Measurements from ENCODE around the gene ATE1.
"Not testable (repeated sequence)": the region's sequence is repeated elsewhere in the genome, so short reads cannot be mapped to it uniquely, and the experiment has no call there.

ATE1 gene

GRCh38 chr10:121765204-121765603 lies 162.6 kb downstream of the ATE1 start:
- no peak overlapping the region for H3K9ac ChIP-seq (ENCODE audit: low read length)
- H3K9me3 ChIP-seq (ENCODE audit: control insufficient read depth, low read length), result no peaks in the 10 kb centered on the region
- H3K36me3 ChIP-seq (ENCODE audit: control insufficient read depth, insufficient read depth, low read length), result no peaks in the 10 kb centered on the region
- no peaks in the 10 kb centered on the region for H3K27me3 ChIP-seq (ENCODE audit: control insufficient read depth, insufficient read depth, low read length)
- H3K4me1 ChIP-seq (ENCODE audit: control insufficient read depth, insufficient read depth, low read length), result no peaks in the 10 kb centered on the region
- H3K4me3 ChIP-seq (ENCODE audit: low read length), result no peak overlapping the region

DNA sequence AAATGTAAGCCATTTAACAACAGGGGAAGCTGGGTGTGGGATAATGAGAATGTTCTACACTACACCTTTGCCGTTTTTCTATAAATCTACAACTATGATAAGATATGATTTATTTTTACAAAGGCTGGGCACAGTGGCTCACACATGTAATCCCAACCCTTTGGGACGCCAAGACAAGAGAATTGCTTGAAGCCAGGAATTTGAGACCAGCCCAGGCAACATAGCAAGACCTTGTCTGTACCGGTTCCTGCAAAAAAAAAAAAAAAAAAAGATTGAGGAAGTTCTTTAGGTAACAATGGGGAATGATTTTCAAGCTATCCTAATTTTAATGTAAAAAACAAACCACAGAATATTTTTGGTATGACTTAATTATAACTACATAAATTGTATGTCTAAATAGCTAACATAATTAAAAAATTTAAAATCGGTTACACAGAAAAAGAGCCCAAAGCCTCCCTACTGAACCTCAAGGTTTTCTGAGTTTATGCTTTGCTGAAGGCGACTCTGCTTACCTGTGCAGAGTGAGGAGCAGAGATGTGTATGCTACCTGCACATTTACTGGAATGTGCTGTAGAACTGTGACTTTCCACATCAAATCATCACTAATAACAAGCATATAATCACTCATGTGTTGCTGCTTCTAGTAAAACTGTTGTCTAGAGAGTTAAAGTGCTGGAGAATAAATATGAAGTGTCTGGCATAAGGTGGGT lies 163.4 kb downstream of the ATE1 start:
- no peaks in the 10 kb centered on the region for H3K9me3 ChIP-seq (ENCODE audit: control insufficient read depth, low read length)
- no peaks in the 10 kb centered on the region for H3K4me1 ChIP-seq (ENCODE audit: control insufficient read depth, insufficient read depth, low read length)
- no peak overlapping the region for H3K4me3 ChIP-seq (ENCODE audit: low read length)
- H3K27me3 ChIP-seq (ENCODE audit: control insufficient read depth, insufficient read depth, low read length), result no peaks in the 10 kb centered on the region
- no peak overlapping the region for H3K9ac ChIP-seq (ENCODE audit: low read length)
- no peaks in the 10 kb centered on the region for H3K36me3 ChIP-seq (ENCODE audit: control insufficient read depth, insufficient read depth, low read length)

DNA sequence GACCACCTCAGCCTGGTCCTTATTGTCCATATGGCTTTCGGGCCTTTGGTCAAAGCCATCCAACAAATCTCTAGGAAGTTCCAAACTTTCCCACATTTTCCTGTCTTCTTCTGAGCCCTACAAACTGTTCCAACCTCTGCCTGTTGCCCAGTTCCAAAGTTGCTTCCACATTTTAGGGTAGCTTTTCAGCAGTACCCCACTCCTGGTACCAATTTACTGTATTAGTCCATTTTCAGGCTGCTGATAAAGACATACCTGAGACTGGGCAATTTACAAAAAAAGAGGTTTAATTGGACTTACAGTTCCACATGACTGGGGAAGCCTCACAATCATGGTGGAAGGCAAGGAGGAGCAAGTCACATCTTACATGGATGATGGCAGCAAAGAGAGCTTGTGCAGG lies 170.6 kb downstream of the ATE1 start:
- H3K27me3 ChIP-seq (ENCODE audit: control insufficient read depth, insufficient read depth, low read length); H3K36me3 ChIP-seq (ENCODE audit: control insufficient read depth, insufficient read depth, low read length); H3K4me1 ChIP-seq (ENCODE audit: control insufficient read depth, insufficient read depth, low read length); H3K9me3 ChIP-seq (ENCODE audit: control insufficient read depth, low read length); H3K9ac ChIP-seq (ENCODE audit: low read length); H3K4me3 ChIP-seq (ENCODE audit: low read length): not testable (repeated sequence)

DNA sequence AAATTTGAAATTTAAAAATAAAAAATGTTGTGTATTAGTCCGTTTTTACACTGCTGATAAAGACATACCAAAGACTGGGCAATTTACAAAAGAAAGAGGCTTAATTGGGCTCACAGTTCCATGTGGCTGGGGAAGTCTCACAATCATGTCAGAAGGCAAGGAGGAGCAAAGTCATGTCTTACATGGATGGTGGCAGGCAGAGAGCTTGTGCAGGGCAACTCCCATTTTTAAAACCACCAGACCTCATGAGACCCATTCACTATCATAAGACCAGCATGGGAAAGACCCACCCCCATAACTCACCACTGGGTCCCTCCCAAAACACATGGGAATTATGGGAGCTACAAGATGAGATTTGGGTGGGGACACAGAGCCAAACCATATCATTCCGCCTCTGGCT lies 172.3 kb downstream of the ATE1 start:
- not testable (repeated sequence) for H3K4me1 ChIP-seq (ENCODE audit: control insufficient read depth, insufficient read depth, low read length); H3K9ac ChIP-seq (ENCODE audit: low read length); H3K36me3 ChIP-seq (ENCODE audit: control insufficient read depth, insufficient read depth, low read length); H3K4me3 ChIP-seq (ENCODE audit: low read length); H3K27me3 ChIP-seq (ENCODE audit: control insufficient read depth, insufficient read depth, low read length); H3K9me3 ChIP-seq (ENCODE audit: control insufficient read depth, low read length)

DNA sequence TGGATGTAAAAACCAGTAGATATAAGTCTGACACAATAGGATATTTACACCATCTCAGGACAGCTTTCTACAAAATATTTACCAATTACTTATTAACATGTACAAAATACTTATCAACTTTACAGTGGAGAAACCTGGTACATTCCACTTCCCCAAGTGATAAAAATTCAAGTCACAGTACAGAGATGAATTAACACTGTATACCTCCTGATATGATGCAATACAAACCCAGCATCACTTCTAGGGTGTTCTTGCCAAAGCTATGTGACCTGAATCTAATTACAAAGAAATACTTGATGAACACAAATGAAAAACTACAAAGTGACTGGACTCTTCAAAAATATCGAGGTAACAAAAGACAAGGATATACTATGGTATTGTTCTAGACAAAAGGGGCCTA lies 173.2 kb downstream of the ATE1 start:
- Histone ChIP-seq H3K9me3 (ENCODE audit: control insufficient read depth, low read length) (no peaks in the 10 kb centered on the region), H3K9ac (ENCODE audit: low read length) (no peak overlapping the region), H3K4me3 (ENCODE audit: low read length) (no peak overlapping the region), H3K4me1 (ENCODE audit: control insufficient read depth, insufficient read depth, low read length) (no peaks in the 10 kb centered on the region), H3K27me3 (ENCODE audit: control insufficient read depth, insufficient read depth, low read length) (no peaks in the 10 kb centered on the region), H3K36me3 (ENCODE audit: control insufficient read depth, insufficient read depth, low read length) (no peaks in the 10 kb centered on the region)

GRCh38 chr10:121753726-121754476 lies 173.9 kb downstream of the ATE1 start:
- Histone ChIP-seq H3K27me3 (ENCODE audit: control insufficient read depth, insufficient read depth, low read length) (no peaks in the 10 kb centered on the region), H3K4me3 (ENCODE audit: low read length) (no peak overlapping the region), H3K9ac (ENCODE audit: low read length) (no peak overlapping the region), H3K36me3 (ENCODE audit: control insufficient read depth, insufficient read depth, low read length) (no peaks in the 10 kb centered on the region), H3K4me1 (ENCODE audit: control insufficient read depth, insufficient read depth, low read length) (no peaks in the 10 kb centered on the region), H3K9me3 (ENCODE audit: control insufficient read depth, low read length) (no peaks in the 10 kb centered on the region)

- Histone ChIP-seq H3K27me3 (ENCODE audit: control insufficient read depth, insufficient read depth, low read length) (no peaks in the 10 kb centered on the region), H3K9me3 (ENCODE audit: control insufficient read depth, low read length) (no peaks in the 10 kb centered on the region), H3K4me1 (ENCODE audit: control insufficient read depth, insufficient read depth, low read length) (no peaks in the 10 kb centered on the region), H3K36me3 (ENCODE audit: control insufficient read depth, insufficient read depth, low read length) (no peaks in the 10 kb centered on the region), H3K4me3 (ENCODE audit: low read length) (no peak overlapping the region), H3K9ac (ENCODE audit: low read length) (no peak overlapping the region)
These were observed 176.6 kb downstream of the ATE1 start for GRCh38 chr10:121751191-121751760.

- Histone ChIP-seq H3K4me1 (ENCODE audit: control insufficient read depth, insufficient read depth, low read length) (no peaks in the 10 kb centered on the region), H3K9ac (ENCODE audit: low read length) (no peak overlapping the region), H3K9me3 (ENCODE audit: control insufficient read depth, low read length) (no peaks in the 10 kb centered on the region), H3K27me3 (ENCODE audit: control insufficient read depth, insufficient read depth, low read length) (no peaks in the 10 kb centered on the region), H3K4me3 (ENCODE audit: low read length) (no peak overlapping the region), H3K36me3 (ENCODE audit: control insufficient read depth, insufficient read depth, low read length) (no peaks in the 10 kb centered on the region)
These were observed 180.6 kb downstream of the ATE1 start for GRCh38 chr10:121747163-121747775.

DNA sequence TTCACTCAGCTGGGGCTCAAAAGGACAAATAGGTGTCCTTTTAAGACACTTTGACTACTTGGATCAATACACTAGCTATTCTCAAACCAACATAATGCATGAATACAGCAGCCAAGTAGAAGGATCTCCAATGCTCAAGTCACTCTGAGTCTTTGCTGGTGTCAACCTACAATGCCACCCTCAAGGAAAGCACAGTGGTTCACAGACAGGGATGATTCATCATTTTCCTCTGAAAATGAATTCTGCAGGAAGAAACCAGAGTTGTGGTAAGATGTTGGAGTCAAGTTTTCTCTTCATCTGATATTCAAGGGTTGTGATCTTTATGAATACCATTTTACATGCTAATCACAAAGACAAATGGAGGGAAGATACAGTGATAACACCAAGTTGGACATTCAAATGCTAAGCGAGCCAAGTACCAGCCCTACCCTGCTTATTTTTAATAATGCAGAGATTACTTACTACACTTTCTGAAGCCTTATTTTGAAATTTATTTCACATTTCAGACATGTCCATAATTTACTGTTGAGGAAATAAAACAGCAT lies 186.5 kb downstream of the ATE1 start:
- Histone ChIP-seq H3K27me3 (ENCODE audit: control insufficient read depth, insufficient read depth, low read length) (no peaks in the 10 kb centered on the region), H3K36me3 (ENCODE audit: control insufficient read depth, insufficient read depth, low read length) (no peaks in the 10 kb centered on the region), H3K9me3 (ENCODE audit: control insufficient read depth, low read length) (no peaks in the 10 kb centered on the region), H3K4me1 (ENCODE audit: control insufficient read depth, insufficient read depth, low read length) (peaks cover 3% of the 10 kb centered on the region), H3K4me3 (ENCODE audit: low read length) (no peak overlapping the region), H3K9ac (ENCODE audit: low read length) (no peak overlapping the region)

DNA sequence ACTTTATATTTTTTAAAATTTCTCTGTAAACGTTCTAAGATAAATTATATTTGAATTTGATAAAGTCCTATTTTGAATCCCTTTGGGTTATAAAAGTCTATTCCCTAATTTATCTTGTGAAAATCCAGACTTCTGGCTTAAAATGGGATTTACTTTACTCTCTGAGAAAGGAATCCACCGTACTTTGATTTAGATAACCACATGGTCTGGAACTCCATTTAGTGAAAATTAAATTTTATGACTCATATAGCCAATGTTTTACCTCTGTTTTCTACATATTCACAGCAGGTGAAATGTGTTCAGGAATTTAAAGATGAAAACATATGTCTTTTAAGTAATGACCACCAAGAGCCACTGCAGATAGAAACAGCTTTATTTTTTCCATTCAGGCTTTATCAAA lies 187.8 kb downstream of the ATE1 start:
- Histone ChIP-seq H3K9ac (ENCODE audit: low read length) (no peak overlapping the region), H3K4me3 (ENCODE audit: low read length) (no peak overlapping the region), H3K27me3 (ENCODE audit: control insufficient read depth, insufficient read depth, low read length) (peaks cover 2% of the 10 kb centered on the region), H3K9me3 (ENCODE audit: control insufficient read depth, low read length) (no peaks in the 10 kb centered on the region), H3K4me1 (ENCODE audit: control insufficient read depth, insufficient read depth, low read length) (peaks cover 7% of the 10 kb centered on the region), H3K36me3 (ENCODE audit: control insufficient read depth, insufficient read depth, low read length) (no peaks in the 10 kb centered on the region)

DNA sequence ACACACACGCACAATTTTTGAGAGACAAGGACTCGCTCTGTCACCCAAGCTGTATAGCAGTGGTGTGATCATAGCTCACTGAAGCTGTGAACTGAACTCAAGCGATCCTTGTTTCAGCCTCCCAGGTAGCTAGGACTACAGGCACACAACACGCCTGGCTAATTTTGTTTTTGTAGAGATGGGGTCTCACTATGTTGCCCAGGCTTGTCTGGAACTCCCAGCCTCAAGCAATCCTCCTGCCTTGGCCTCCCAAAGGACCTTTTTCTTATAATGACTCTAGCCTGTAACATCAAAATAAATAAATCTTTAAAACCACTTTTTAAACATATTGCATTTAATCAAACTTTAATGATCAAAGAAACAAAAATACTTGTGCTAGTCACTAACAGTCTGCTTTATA lies 188.7 kb downstream of the ATE1 start:
- Histone ChIP-seq H3K36me3 (ENCODE audit: control insufficient read depth, insufficient read depth, low read length) (no peaks in the 10 kb centered on the region), H3K9ac (ENCODE audit: low read length) (no peak overlapping the region), H3K27me3 (ENCODE audit: control insufficient read depth, insufficient read depth, low read length) (peaks cover 7% of the 10 kb centered on the region), H3K4me3 (ENCODE audit: low read length) (no peak overlapping the region), H3K9me3 (ENCODE audit: control insufficient read depth, low read length) (no peaks in the 10 kb centered on the region), H3K4me1 (ENCODE audit: control insufficient read depth, insufficient read depth, low read length) (peaks cover 9% of the 10 kb centered on the region)

Data from mucosa of stomach (tissue), 1 donor.